Sigmoid colon (tissue), 7 donors: ENCODE data around the gene OR2T4. TPM values are rescaled to one million over a fixed set of nuclear protein-coding genes. Genes with fewer than 3 reads are reported as not detected.

ENCODE experiments used
- DNase-seq: peaks from one replicate; pipeline ENCODE4 v3.0.0-alpha.2; 2019
- H3K27ac ChIP-seq, 4 donors: fragments of 200-600 bp; sonication (generic); one replicate each; pipeline ENCODE4 v1.5.1; 2016 to 2019; ENCODE audit warnings: mild to moderate bottlenecking in 1 of 4
- H3K27me3 ChIP-seq, 3 donors: fragments of 200-600 bp; sonication (generic); one replicate each; pipeline ENCODE4 v1.5.1; 2019; ENCODE audit warnings: mild to moderate bottlenecking in 1 of 3
- H3K36me3 ChIP-seq, 4 donors: fragments of 200-600 bp; sonication (generic); one replicate each; pipeline ENCODE4 v1.5.1; 2016 to 2019
- H3K4me1 ChIP-seq, 4 donors: fragments of 200-600 bp; sonication (generic); one replicate each; pipeline ENCODE4 v1.5.1; 2017 to 2019
- H3K4me3 ChIP-seq, 4 donors: fragments of 200-600 bp; sonication (generic); one replicate each; pipeline ENCODE4 v1.5.1; 2017 to 2019; ENCODE audit warnings: mild to moderate bottlenecking in 2 of 4, moderate library complexity in 1 of 4
- H3K9me3 ChIP-seq, 4 donors: fragments of 200-600 bp in 3 of 4; sonication (generic) in 3 of 4; one replicate each; pipeline versions ENCODE4 v1.5.1 to v1.6.1; 2013 to 2019
- CTCF ChIP-seq, 4 experiments: fragments of 450-650 bp in 3 of 4; fragments of 200-600 bp in 1 of 4; IDR thresholded peaks; one replicate each; pipeline ENCODE4 v1.5.1; 2016 to 2019; ENCODE audit warnings: antibody characterized with exemption in 4 of 4, mild to moderate bottlenecking in 3 of 4, moderate library complexity in 2 of 4
- EP300 ChIP-seq, 4 donors: sonication (generic); formaldehyde crosslinking; IDR thresholded peaks; one replicate each; pipeline ENCODE4 v1.6.1; 2017; ENCODE audit warnings: antibody characterized with exemption in 4 of 4
- POLR2A ChIP-seq, 2 donors: fragments of 450-650 bp; IDR thresholded peaks; one replicate each; pipeline ENCODE4 v1.6.1; 2016; ENCODE audit warnings: antibody characterized with exemption in 2 of 2, mild to moderate bottlenecking in 2 of 2, moderate library complexity in 2 of 2
- POLR2AphosphoS5 ChIP-seq, 4 donors: sonication (generic); formaldehyde crosslinking; IDR thresholded peaks; one replicate each; pipeline ENCODE4 v1.6.1; 2017; ENCODE audit warnings: antibody characterized with exemption in 4 of 4
- WGBS, 2 donors: extraction: QIAGEN DNeasy Blood & Tissue Kit; methylation state at CpG; one replicate each; pipeline ENCODE4 v1.1.7; 2013; 5-methylcytosine and 5-hydroxymethylcytosine counted together
- intact Hi-C: fragments of 100-400 bp; cut with DNase I; formaldehyde crosslinking; loops from one replicate; pipeline ENCODE4 v1.15.1; 2023
- polyA plus RNA-seq, 3 donors: library from polyadenylated mRNA; stranded (reverse); fragments of 200-250 nt; gene quantifications; one replicate each; pipeline ENCODE4 v1.2.3, GENCODE V29; 2013
- total RNA-seq, 4 donors: library from RNA; depleted of rRNA; stranded (reverse); fragments of >200 nt; gene quantifications; one replicate each; pipeline ENCODE4 v1.1.0, GENCODE V29; 2016
- donor health status: healthy with polysubstance abuse.
- donor health status: Bipolar disorder and iron deficiency.
- donor health status: healthy.

The OR2T4 gene
- total RNA-seq (not detected), polyA plus RNA-seq (not detected)

- Histone ChIP-seq H3K4me1 (no peaks in the 10 kb centered on the region), H3K9me3 (no peaks in the 10 kb centered on the region), H3K27me3 (no peaks in the 10 kb centered on the region), H3K36me3 (no peaks in the 10 kb centered on the region), H3K27ac (no peak within 1 kb of the TSS), H3K4me3 (no peak within 1 kb of the TSS)
- TF ChIP-seq EP300 (IDR thresholded peaks at IDR 0.05) = no peak
- TF ChIP-seq CTCF (IDR thresholded peaks at IDR 0.05) = no peak
- no peak for TF ChIP-seq POLR2A (IDR thresholded peaks at IDR 0.05)
- TF ChIP-seq POLR2AphosphoS5 (IDR thresholded peaks at IDR 0.05) = no peak
- intact Hi-C loops = no loop called here
- DNase-seq = no peak
- WGBS, 2 donors = 45 to 48% methylated on average over 3 of the region's 3 CpGs
These were observed at the start of gene OR2T4 for GRCh38 chr1:248361121-248361715. Gene OR2T4 (plus strand): TSS chr1:248361665. CDS start chr1:248361665, 0 bp downstream.

- H3K9me3 ChIP-seq = peaks cover 0 to 6% (median 0%) of the 10 kb centered on the region in 4 donors
- no peak overlapping the region for H3K27ac ChIP-seq
- no peaks in the 10 kb centered on the region for H3K27me3 ChIP-seq
- no peaks in the 10 kb centered on the region for H3K36me3 ChIP-seq
- intact Hi-C loops = no loop called here
- WGBS, 2 donors = 83 to 89% methylated on average over 11 of the region's 11 CpGs
- H3K4me1 ChIP-seq = no peaks in the 10 kb centered on the region
- no peak overlapping the region for H3K4me3 ChIP-seq
- no peak for DNase-seq
- TF ChIP-seq CTCF (IDR thresholded peaks at IDR 0.05) = no peak
- no peak for TF ChIP-seq EP300 (IDR thresholded peaks at IDR 0.05)
- no peak for TF ChIP-seq POLR2AphosphoS5 (IDR thresholded peaks at IDR 0.05)
- TF ChIP-seq POLR2A (IDR thresholded peaks at IDR 0.05) = no peak
These were observed 44.7 kb upstream of the OR2T4 start for GRCh38 chr1:248316796-248317195.

- Histone ChIP-seq H3K4me3 (no peak within 1 kb of the TSS), H3K9me3 (no peaks in the 10 kb centered on the region), H3K27ac (no peak within 1 kb of the TSS), H3K27me3 (no peaks in the 10 kb centered on the region), H3K4me1 (no peaks in the 10 kb centered on the region), H3K36me3 (no peaks in the 10 kb centered on the region)
- TF ChIP-seq CTCF (IDR thresholded peaks at IDR 0.05) (no peak), POLR2AphosphoS5 (IDR thresholded peaks at IDR 0.05) (no peak), POLR2A (IDR thresholded peaks at IDR 0.05) (no peak), EP300 (IDR thresholded peaks at IDR 0.05) (no peak)
- no peak for DNase-seq
- WGBS, 2 donors = 91 to 93% methylated on average over 1 of the region's 1 CpG
- intact Hi-C loops = no loop called here
These were observed 37.0 kb upstream of the OR2T4 start, which contains the start of gene OR2M7 for GRCh38 chr1:248324468-248324867. Gene OR2M7 (minus strand): TSS chr1:248324568. CDS start chr1:248324568, 0 bp downstream.

- 48 to 54% methylated on average over 3 of the region's 3 CpGs for WGBS, 2 donors
- Histone ChIP-seq H3K27me3 (no peaks in the 10 kb centered on the region), H3K4me1 (no peaks in the 10 kb centered on the region), H3K27ac (no peak overlapping the region), H3K36me3 (no peaks in the 10 kb centered on the region), H3K9me3 (no peaks in the 10 kb centered on the region), H3K4me3 (no peak overlapping the region)
- TF ChIP-seq CTCF (IDR thresholded peaks at IDR 0.05) (no peak), POLR2A (IDR thresholded peaks at IDR 0.05) (no peak), EP300 (IDR thresholded peaks at IDR 0.05) (no peak), POLR2AphosphoS5 (IDR thresholded peaks at IDR 0.05) (no peak)
- DNase-seq = no peak
- intact Hi-C loops = no loop called here
These were observed 18.0 kb upstream of the OR2T4 start for GRCh38 chr1:248343451-248343850.

GRCh38 chr1:248348475-248348874 is 13.0 kb upstream of the OR2T4 start, which contains the start of gene OR14C36:
Gene OR14C36 (plus strand): TSS chr1:248348775. CDS start chr1:248348775, 0 bp downstream.
- Histone ChIP-seq H3K9me3 (no peaks in the 10 kb centered on the region), H3K27me3 (no peaks in the 10 kb centered on the region), H3K4me3 (no peak within 1 kb of the TSS), H3K4me1 (no peaks in the 10 kb centered on the region), H3K27ac (no peak within 1 kb of the TSS), H3K36me3 (no peaks in the 10 kb centered on the region)
- WGBS, 2 donors = 64 to 81% methylated on average over 4 of the region's 4 CpGs
- TF ChIP-seq POLR2A (IDR thresholded peaks at IDR 0.05) (no peak), EP300 (IDR thresholded peaks at IDR 0.05) (no peak), CTCF (IDR thresholded peaks at IDR 0.05) (no peak), POLR2AphosphoS5 (IDR thresholded peaks at IDR 0.05) (no peak)
- DNase-seq = no peak
- intact Hi-C loops = no loop called here
